Stomach (tissue), 9 donors: ENCODE results near the gene PCDH15. TPM values are rescaled to one million over a fixed set of nuclear protein-coding genes. Genes with fewer than 3 reads are reported as not detected.
A peak's percentile ranks its signal among the peaks of the same experiment; 100 is the strongest.

ENCODE experiments used
- DNase-seq, 2 donors: peaks; one replicate each; pipeline versions ENCODE4 v3.0.0 to v3.0.0-alpha.2; 2013 to 2019
- H3K27ac ChIP-seq, 5 donors: fragments of 200-600 bp in 4 of 5; sonication (generic) in 4 of 5; one replicate each; pipeline ENCODE4 v1.5.1; 2013 to 2019; ENCODE audit warnings: mild to moderate bottlenecking in 1 of 5, moderate library complexity in 1 of 5
- H3K27me3 ChIP-seq, 3 donors: fragments of 200-600 bp; sonication (generic); one replicate each; pipeline ENCODE4 v1.5.1; 2017 to 2019; ENCODE audit warnings: mixed run types in 1 of 3
- H3K36me3 ChIP-seq, 4 donors: fragments of 200-600 bp; sonication (generic); 1 replicate in 3 of 4; 2 replicates in 1 of 4; pipeline ENCODE4 v1.5.1; 2016 to 2019
- H3K4me1 ChIP-seq, 4 donors: fragments of 200-600 bp; sonication (generic); one replicate each; pipeline ENCODE4 v1.5.1; 2016 to 2019
- H3K4me3 ChIP-seq, 4 donors: fragments of 200-600 bp; sonication (generic) in 3 of 4; one replicate each; pipeline ENCODE4 v1.5.1; 2016 to 2019; ENCODE audit warnings: mild to moderate bottlenecking in 1 of 4
- H3K9me3 ChIP-seq, 4 donors: fragments of 200-600 bp; sonication (generic); one replicate each; pipeline ENCODE4 v1.5.1; 2016 to 2019
- CTCF ChIP-seq, 7 experiments: fragments of 450-650 bp in 4 of 7; fragments of 200-600 bp in 3 of 7; sonication (generic) in 3 of 7; IDR thresholded peaks; one replicate each; pipeline ENCODE4 v1.5.1; 2016 to 2019; ENCODE audit warnings: antibody characterized with exemption in 7 of 7, control low read depth in 2 of 7, mild to moderate bottlenecking in 1 of 7
- EP300 ChIP-seq: sonication (generic); formaldehyde crosslinking; IDR thresholded peaks from one replicate; pipeline ENCODE4 v1.6.1; 2017; ENCODE audit warnings: antibody characterized with exemption
- POLR2A ChIP-seq, 4 donors: fragments of 450-650 bp; IDR thresholded peaks; one replicate each; pipeline ENCODE4 v1.6.1; 2016; ENCODE audit warnings: antibody characterized with exemption in 4 of 4, control low read depth in 2 of 4, mild to moderate bottlenecking in 1 of 4, moderate library complexity in 1 of 4
- POLR2AphosphoS5 ChIP-seq, 3 donors: sonication (generic); formaldehyde crosslinking; IDR thresholded peaks; one replicate each; pipeline ENCODE4 v1.6.1; 2016; ENCODE audit warnings: antibody characterized with exemption in 3 of 3
- WGBS, 5 donors: extraction: QIAGEN DNeasy Blood & Tissue Kit in 3 of 5; methylation state at CpG; one replicate each; pipeline versions ENCODE4 v1.1.5 to v1.1.7; 2013 to 2018; 5-methylcytosine and 5-hydroxymethylcytosine counted together
- intact Hi-C: fragments of 100-400 bp; cut with DNase I; formaldehyde crosslinking; loops from one replicate; pipeline ENCODE4 v1.15.1; 2023; ENCODE audit warnings: low total_unique reads
- polyA plus RNA-seq, 3 donors: library from polyadenylated mRNA; stranded (reverse); fragments of 200-250 nt; gene quantifications; one replicate each; pipeline ENCODE4 v1.2.3, GENCODE V29; 2013
- total RNA-seq, 5 donors: library from RNA; depleted of rRNA; stranded (reverse); fragments of >200 nt; gene quantifications; one replicate each; pipeline versions ENCODE4 v1.1.0 to v1.2.3, GENCODE V29; 2014 to 2016
- donor health status: healthy with polysubstance abuse.
- donor health status: Bipolar disorder and iron deficiency.
- donor health status: healthy.

The PCDH15 gene
- total and polyA plus RNA-seq, 8 donors, result 3.7 TPM; not detected in 7

- H3K9me3 ChIP-seq, result peaks cover 0 to 4% (median 0%) of the 10 kb centered on the region in 4 donors
- no peak overlapping the region for H3K4me3 ChIP-seq
- H3K36me3 ChIP-seq, result no peaks in the 10 kb centered on the region
- no peak overlapping the region for H3K27ac ChIP-seq
- TF ChIP-seq POLR2A (IDR thresholded peaks at IDR 0.05) (no peak), EP300 (no peak), CTCF (IDR thresholded peaks at IDR 0.05) (no peak), POLR2AphosphoS5 (IDR thresholded peaks at IDR 0.05) (no peak)
- DNase-seq, result no peak
- intact Hi-C loops, result no loop called here
- no peaks in the 10 kb centered on the region for H3K4me1 ChIP-seq
- WGBS, 5 donors, result 87 to 90% (median 89%) methylated on average over 7 of the region's 7 CpGs
- no peaks in the 10 kb centered on the region for H3K27me3 ChIP-seq
Observed at GRCh38 chr10:53904506-53905241, 896.4 kb downstream of the PCDH15 start.

- H3K4me1 ChIP-seq, result no peaks in the 10 kb centered on the region
- no peak overlapping the region for H3K27ac ChIP-seq
- WGBS, 5 donors, result 50 to 82% (median 73%) methylated on average over 1 of the region's 1 CpG
- no peak overlapping the region for H3K4me3 ChIP-seq
- no peaks in the 10 kb centered on the region for H3K9me3 ChIP-seq
- intact Hi-C loops, result no loop called here
- no peaks in the 10 kb centered on the region for H3K27me3 ChIP-seq
- no peaks in the 10 kb centered on the region for H3K36me3 ChIP-seq
- TF ChIP-seq CTCF (IDR thresholded peaks at IDR 0.05), result no peak
- TF ChIP-seq POLR2AphosphoS5 (IDR thresholded peaks at IDR 0.05), result no peak
- no peak for TF ChIP-seq EP300
- TF ChIP-seq POLR2A (IDR thresholded peaks at IDR 0.05), result no peak
- DNase-seq, result no peak
Observed at GRCh38 chr10:53903756-53904155, 897.3 kb downstream of the PCDH15 start.

- intact Hi-C loops, result no loop called here
- TF ChIP-seq CTCF (IDR thresholded peaks at IDR 0.05) (no peak), EP300 (no peak), POLR2A (IDR thresholded peaks at IDR 0.05) (no peak), POLR2AphosphoS5 (IDR thresholded peaks at IDR 0.05) (no peak)
- H3K4me1 ChIP-seq, result no peaks in the 10 kb centered on the region
- 52 to 67% (median 56%) methylated on average over 5 of the region's 5 CpGs for WGBS, 5 donors
- H3K36me3 ChIP-seq, result no peaks in the 10 kb centered on the region
- no peak overlapping the region for H3K27ac ChIP-seq
- no peaks in the 10 kb centered on the region for H3K27me3 ChIP-seq
- no peaks in the 10 kb centered on the region for H3K9me3 ChIP-seq
- H3K4me3 ChIP-seq, result no peak overlapping the region
- peak in 1 of 2 donors; percentile 5 for DNase-seq
Observed at GRCh38 chr10:53899463-53900160, 901.4 kb downstream of the PCDH15 start.

- WGBS, 5 donors, result 18 to 41% (median 36%) methylated on average over 1 of the region's 1 CpG
- intact Hi-C loops, result no loop called here
- no peaks in the 10 kb centered on the region for H3K9me3 ChIP-seq
- no peak overlapping the region for H3K4me3 ChIP-seq
- no peaks in the 10 kb centered on the region for H3K36me3 ChIP-seq
- no peak for DNase-seq
- H3K27ac ChIP-seq, result no peak overlapping the region
- H3K4me1 ChIP-seq, result no peaks in the 10 kb centered on the region
- no peaks in the 10 kb centered on the region for H3K27me3 ChIP-seq
- no peak for TF ChIP-seq POLR2A (IDR thresholded peaks at IDR 0.05)
- TF ChIP-seq CTCF (IDR thresholded peaks at IDR 0.05), result no peak
- TF ChIP-seq POLR2AphosphoS5 (IDR thresholded peaks at IDR 0.05), result no peak
- no peak for TF ChIP-seq EP300
Observed at GRCh38 chr10:53898532-53898931, 902.5 kb downstream of the PCDH15 start.
